GM19328 (cell line): ENCODE results near the gene ALG1.
A peak's percentile ranks its signal among the peaks of the same experiment; 100 is the strongest.

Experiments
- ATAC-seq: cut with Tn5 transposase; IDR thresholded peaks from one replicate; pipeline ENCODE4 v1.9.1; 2021; ENCODE audit warnings: mild to moderate bottlenecking, moderate library complexity; ENCODE audit not compliant: unreplicated experiment

ALG1 gene, protein sequence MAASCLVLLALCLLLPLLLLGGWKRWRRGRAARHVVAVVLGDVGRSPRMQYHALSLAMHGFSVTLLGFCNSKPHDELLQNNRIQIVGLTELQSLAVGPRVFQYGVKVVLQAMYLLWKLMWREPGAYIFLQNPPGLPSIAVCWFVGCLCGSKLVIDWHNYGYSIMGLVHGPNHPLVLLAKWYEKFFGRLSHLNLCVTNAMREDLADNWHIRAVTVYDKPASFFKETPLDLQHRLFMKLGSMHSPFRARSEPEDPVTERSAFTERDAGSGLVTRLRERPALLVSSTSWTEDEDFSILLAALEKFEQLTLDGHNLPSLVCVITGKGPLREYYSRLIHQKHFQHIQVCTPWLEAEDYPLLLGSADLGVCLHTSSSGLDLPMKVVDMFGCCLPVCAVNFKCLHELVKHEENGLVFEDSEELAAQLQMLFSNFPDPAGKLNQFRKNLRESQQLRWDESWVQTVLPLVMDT

DNA sequence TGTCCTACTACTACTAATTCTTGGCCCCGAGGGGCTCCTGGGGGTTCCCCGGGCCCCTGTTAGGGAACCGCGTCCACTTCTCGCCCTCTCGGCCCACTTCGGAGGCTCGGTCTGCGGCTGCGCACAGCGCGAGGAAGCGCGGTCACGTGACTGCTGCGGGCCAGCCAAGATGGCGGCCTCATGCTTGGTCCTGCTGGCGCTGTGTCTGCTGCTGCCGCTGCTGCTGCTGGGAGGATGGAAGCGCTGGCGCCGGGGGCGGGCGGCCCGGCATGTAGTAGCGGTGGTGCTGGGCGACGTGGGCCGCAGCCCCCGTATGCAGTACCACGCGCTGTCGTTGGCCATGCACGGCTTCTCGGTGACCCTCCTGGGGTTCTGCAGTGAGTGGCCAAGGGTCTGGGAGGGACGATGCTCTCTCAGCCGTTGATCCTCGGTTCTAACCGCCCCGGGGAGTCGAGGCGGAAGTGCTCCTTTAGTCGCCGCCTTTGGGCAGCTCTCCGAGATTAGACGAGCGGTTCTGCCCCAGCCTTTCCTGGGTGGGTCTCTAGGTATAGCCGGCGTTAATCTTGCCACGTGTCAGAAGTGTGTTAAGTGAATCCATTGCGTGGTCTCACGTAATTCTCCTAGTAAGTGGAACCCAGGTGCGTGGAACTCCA, at the start of gene ALG1:
ALG1 (plus strand) TSS at position 163 of the 653 bp plus-strand sequence; CDS start at position 170, 7 bp downstream.
- ATAC-seq: peak; percentile 89

DNA sequence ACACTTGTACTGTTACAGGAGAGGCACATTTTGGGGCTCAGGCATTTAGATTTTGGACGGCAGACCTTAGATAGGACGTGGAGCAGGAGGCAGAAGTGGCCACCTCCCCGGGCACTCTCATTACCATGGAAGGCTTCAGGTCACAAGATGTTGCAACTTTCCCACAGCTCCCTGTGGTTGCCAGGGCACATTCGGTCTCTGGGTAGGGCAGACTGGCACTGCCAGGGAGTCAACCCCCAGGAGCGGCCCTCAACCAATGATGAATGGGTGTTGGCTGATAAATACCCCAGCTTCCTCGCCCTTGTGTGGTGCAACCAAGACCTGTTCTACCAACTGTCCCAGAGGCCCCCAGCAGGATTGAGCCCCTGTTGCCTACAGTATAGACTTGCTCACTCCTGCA, 49.1 kb upstream of the ALG1 start:
- ATAC-seq: no peak

DNA sequence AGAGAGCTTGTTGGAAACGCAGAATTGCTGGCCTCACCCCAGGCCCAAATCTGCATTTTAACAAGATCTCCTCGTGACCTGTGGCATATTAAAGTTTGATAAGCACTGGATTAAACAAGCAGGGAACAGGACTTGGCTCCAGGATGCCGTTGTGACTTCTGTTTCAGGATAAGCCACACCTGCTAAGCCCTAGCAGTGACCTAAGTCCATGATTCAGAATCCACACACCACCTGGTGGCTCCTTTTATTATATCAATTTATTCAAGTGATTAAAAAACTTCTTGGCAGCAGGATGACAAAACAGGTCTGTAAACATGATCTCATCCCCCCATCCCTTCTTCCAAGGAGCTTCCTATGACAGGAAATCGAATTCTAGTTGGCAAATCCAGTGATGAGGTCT, 47.0 kb upstream of the ALG1 start:
- no peak for ATAC-seq

DNA sequence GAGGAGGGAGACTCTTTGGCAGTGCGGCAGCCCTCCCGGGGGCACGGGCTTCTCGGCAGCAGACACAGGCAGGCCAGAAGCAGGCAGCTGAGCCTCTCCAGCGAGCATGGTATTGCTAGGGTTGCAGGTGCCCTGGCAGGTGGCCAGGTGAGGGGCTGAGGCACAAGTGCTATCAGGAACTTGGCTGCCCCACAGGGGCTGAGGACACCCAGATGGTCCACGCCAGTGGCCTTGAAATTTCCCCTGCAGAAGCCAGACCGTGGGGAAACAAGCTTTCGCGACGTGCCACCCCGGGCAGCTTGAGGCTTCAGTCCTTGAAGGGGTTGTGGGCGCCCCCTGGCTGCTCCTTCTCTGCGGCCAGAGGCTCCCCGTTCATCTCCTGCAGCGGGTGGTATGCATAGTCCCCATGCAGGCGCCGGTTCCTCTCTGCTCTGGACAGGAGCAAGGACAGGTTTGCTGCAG, 46.4 kb upstream of the ALG1 start:
- no peak for ATAC-seq

DNA sequence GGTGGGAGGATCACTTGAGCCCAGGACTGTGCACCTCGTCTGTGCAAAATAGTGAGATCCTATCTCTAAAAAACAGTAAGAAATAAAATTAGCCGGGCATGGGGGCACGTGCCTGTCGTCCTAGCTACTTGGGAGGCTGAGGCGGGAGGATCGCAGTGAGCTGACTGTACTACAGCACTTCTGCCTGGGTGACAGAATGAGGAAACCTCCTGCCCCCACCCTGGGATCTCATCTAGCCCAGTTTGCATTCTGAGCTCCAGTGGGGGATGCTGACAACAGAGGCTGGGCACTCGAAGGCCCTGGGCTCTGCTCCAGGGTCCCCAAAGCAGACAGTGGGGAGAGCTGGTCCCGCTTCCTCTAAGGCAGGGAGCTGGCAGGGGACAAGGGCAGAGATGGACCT, 45.0 kb upstream of the ALG1 start:
- ATAC-seq: no peak

DNA sequence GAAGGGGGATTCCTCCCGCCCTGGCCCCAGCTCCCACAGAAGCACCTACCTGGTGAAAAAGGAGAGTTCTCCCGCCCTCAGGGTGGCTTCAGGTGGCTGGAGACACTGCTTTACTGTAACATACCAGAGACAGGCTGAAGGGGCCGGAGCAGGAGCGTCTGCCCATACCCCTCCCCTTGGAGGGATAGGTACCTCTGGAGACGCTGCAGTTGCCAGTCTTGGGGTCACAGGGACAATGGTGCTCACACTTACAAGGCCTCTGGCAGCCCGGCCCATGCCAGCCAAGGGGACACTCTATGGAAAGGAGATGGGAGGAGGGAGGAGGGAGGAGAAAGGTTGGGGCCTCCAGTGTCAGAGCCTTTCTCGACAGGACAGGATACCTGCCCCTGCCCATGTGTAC, 44.6 kb upstream of the ALG1 start:
- ATAC-seq: no peak

DNA sequence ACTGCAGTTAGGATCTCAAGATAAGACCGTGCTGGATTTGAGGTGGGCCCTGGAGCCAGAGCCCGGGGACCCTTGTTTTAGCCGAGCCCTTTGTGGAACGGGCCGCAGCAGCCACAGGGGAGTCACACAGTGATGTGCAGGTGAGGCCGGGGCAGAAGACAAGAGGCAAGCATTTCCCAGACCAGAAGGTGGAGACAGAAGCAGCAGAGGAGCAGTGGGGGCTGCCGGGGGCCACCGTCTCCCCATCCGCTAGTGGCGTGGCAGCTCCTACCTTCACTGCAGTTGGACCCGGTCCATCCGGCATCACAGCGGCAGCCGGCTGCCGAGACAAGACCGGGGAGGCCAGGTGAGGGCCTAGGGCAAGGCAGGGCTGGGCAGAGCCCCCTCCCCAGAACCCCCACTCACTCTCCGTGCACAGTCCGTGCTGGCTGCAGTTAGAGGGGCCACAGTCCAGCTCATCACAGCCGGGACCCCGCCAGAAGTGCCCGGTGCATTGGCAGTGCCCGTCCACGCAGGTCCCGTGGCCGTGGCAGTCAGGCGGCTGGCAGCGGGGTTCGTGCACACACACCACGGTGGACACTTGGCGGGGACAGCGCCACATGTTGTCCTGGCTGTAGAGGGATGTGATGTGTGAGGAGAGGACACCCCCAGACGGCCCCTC, 43.9 kb upstream of the ALG1 start:
- ATAC-seq: no peak

DNA sequence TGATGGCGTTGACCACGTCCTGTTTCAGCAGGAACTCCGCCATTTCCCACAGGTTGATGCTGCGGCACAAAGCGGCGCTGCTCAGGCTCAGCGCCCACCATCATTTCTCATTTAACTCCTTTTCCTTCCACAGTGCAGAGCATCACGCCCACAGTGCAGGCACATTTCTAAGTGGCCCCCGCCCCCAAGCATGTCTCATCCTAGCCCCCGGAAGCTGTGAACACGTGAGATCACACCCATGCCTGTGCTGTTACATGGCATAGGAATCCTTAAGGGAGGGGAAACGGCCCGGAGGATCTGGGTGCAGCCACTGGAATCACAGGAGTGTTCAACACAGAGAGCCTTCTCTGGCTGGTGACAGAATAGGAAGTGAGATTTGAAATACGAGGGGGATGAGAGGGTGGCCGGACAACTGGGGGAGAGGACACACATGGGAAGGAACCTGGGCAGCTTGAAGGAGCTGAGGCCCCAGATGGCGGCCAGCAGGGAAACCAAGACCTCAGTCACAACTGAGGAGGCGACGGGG, 42.6 kb upstream of the ALG1 start:
- ATAC-seq: no peak

DNA sequence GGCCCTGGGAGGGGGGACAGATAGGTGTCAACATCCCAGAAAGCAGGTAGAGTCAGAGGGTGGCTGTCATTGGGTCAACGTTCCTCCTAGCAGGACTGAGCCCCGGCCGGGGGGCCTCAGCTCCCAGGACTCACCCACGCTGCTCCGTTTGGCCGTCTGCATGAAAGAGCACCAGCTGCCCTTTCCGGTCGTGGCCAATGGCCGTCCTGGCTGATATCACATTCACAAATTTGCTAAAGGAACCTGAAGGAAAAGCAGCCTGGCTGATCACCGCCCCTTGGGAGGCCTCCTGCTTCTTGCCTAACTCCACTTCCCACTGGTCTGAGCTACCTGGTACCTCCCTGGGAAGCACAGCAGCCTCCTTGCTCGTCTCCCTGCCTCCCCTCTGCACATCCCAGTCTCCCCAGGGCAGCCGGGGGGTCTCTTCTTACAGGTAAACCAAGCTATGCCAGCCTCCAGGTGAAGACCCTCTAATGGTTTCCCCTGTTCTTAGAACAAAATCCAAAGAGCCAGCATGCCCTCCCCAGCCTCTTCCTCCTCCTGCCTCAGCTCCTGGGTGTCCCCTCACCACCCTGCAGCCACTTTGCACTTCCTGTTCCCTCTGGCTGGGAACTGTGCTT, 41.3 kb upstream of the ALG1 start:
- ATAC-seq: no peak

DNA sequence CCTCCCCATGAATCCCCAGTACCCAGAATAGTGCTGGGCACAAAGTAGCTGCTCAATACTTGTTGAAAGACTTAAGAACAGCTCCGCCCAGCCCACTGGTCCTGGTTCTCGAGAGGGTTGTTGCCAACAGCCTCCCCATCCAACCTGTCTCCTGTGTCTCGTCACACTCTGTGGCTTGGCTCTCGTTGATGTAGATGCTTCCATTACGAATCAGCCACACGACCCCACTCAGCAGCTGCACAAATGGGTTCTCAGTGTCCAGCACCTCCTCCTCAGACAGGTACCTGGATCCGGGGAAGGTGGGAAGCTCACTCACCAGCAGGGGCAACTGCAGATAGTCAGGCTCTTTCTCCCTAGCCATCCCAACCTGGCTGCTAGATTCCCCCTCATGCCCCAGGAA, 40.0 kb upstream of the ALG1 start:
- no peak for ATAC-seq

DNA sequence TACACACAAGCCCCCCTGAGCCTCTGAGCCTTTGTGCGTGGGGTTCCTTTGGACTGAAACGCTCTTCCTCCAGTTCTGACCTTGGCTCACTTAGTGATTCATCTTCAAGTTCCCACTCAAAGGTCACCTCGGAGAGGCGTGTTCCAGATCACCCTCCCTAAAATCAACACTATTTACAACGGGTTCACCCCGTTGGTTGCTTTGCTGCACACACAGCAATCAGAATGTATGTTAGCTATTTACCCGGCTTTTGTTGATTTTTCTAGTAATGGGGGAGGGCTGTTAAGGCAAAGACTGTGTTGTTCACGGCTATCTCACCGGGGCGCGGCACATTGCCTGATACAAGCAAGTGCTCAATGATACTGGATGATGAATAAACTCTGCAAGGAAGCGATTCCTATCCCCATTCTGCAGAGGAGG, 38.9 kb upstream of the ALG1 start:
- ATAC-seq: no peak

DNA sequence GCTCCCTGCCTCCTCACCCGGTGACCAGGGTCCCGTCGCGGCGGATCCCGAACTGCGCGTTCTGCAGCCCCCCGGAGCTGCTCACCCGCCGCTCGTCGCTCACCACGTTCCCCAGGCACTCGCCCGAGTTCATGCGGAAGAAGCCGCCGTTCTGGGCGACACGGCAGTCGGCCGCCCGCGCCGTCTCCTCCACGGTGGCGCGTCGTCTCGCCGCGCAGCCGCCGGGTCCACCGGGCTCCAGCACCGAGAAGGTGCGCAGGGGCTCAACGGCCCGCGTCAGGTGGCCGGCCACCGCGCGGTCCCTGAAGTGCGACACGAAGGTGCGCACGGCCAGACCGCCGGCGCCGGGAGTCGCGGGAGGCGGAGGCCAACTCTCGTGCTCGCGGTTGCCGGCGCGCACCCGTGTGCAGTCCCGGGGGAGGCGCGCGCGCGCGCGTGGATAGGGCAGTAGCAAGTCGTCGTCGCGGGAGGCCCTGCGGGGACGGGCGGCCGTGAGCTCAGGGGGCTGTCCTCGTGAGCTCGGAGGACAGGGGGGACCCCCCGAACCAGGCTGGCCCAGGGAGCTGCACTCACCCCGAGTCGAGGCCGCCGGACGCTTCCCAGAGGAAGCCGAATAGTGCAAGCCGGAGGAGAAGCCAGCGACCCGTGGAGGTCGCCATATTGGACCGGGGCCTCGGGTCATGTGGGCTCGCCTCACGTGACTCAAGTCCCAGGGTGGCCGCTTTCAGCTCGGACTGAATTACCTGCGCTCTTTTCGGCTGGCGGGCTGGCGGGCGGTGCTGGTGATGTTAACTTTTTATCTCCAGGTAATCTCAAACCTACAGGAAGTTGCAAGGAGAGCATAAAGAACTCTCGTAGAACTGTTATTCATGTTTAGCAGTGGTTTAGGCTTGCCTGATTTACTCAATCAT, 38.1 kb upstream of the ALG1 start, which contains the start of gene NAGPA:
NAGPA (minus strand) TSS at position 680 of the 911 bp plus-strand sequence; CDS start at position 659, 21 bp downstream.
- ATAC-seq: peak; percentile 70

DNA sequence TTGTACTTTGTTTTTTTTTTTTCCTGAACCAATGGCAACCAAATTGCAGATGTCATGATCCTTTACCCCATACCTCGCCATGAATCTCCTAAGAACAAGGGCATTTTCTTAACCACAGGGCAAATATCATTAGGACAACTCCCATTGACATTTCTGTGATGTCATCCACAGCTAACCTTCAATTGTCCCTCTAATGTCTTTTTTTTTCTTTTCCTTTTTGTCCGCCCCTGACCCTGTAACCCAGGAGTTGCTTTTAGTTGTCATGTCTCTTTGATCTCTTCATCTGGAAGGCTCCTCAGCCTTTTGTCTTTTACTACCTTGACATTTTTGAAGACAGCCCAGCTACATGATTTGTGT, 37.5 kb upstream of the ALG1 start:
- ATAC-seq: no peak

DNA sequence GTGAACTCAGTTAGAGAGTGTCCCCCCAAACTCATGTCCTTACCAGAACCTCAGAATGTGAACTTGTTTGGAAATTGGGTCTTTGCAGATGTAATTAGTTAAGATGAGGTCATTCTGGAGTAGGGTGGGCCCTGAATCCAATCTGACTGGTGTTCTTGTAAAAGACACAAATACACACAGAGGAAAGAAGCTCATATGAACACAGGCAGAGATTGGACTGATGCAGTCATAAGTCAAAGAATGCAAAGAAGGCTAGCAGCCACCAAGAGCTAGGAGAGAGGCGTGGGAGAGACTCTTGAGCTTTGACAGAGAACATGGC, 35.8 kb upstream of the ALG1 start:
- no peak for ATAC-seq

DNA sequence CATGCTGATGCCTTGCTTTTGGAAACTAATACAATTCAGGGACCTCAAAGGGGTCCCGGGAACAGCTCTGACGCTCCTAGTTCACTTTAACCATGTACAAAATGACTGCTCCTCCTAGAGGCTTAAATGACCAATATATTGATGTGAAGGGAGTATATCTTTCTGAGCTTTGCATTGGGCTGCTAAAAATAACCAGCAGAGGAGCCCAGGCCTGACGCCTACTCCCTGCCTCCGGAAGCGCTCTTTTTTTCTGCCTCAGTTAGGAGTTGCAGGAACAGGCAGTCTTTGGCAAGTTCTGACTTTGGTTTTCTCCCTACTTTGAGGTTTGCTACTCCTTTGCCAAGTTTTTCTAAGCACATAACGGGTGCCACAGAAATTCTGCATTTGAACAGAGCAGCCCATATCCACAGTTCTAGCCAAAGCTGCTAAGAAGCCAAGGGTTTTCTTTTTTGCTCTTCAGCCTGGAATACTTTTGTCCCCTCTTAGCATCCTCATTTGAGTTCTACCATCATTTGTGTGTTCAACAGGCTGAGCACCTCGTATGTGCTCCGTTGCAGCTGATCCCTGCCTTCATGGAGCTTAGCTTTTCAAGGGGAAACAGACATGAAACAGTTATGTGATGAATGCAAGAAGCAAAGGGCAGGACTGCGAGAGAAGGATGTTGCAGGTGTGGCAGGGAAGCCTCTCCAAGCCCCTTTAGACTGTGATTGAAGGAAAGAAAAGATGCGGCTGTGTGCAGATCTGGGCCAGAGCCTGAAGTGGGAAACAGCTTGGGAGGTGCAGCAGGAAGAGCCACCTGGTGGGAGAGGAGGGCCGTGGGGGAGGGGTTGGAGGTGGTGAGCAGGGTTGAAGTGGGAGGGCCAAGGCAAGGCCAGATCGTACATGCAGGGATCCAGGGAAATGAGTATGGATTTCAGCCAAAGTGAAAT, 35.2 kb upstream of the ALG1 start:
- no peak for ATAC-seq

DNA sequence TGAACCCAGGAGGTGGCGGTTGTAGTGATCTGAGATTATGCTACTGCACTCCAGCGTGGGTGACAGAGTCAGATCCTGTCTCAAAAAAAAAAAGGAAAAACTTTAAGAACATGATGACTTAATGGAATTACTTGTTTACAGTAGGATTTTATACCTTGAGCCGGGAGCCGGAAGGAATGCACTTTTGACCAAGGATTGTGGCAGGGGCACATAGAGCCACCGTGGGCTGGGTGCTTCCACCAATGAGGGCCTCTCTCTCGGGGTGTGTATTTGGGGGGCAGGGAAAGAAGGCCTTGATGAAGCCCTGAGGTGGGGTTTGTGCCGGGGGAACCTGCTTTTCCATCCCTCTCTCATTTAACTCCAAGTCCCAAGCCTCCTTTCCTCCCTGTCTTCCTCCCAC, 31.2 kb upstream of the ALG1 start:
- no peak for ATAC-seq

DNA sequence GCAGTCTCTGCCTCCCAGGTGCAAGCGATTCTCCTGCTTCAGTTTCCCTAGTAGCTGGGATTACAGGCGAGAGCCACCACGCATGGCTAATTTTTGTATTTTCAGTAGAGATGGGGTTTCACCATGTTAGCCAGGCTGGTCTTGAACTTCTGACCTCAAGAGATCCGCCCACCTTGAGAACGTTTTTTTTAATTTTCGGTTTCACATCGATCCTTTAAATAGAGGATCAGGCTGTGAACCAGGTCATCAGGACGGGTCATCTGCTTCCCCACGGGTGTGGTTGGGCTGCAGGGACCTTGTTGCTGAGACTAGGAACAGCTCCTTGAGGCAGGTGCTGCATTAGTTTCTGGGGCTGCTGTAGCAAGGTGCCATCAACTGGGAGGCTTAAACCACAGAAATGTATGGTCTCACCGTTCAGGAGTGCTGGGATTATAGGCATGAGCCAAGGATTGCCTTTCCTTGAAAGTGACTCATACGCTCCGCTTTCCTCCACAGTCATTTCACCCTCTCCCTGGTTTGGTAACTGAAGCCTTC, 30.0 kb upstream of the ALG1 start:
- no peak for ATAC-seq

DNA sequence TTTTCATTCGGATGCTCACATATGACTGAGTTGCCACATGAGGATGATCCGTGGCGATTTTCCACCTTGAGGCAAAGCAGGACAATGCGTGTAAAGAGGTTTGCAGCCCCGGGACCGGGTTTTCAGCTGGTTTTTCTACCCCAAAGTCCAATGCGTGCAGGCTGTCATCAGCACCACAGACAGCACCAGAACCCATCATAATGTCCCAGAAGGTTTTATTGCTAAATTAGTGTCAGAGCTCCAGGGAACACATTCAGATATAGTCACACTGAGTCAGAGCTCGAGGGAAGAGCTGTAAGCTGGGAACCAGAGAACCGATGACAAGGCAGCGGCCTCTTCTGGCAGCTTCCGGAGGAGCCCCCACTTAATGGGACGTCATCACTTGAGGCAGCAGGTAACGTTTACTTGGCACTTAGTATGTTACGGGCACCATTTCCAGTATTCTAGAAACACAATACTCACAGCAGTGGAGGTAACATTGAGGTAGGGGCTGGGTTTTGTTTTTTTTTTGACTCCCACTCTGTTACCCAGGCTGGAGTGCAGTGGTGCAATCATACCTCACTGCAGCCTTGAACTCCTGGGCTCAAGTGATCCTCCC, 29.0 kb upstream of the ALG1 start:
- ATAC-seq: no peak
